Osteoblast (primary cell): ENCODE measurements around the gene LMAN1L. TPM values are rescaled to one million over a fixed set of nuclear protein-coding genes. Genes with fewer than 3 reads are reported as not detected.

Experiments
- DNase-seq: peaks from one replicate; pipeline ENCODE4 v3.0.0; 2011; ENCODE audit warnings: low spot score, mixed read lengths; ENCODE audit not compliant: insufficient read length; ENCODE audit errors: missing footprints
- H2AFZ ChIP-seq: 2 replicates; pipeline ENCODE4 v1.6.0; 2011; ENCODE audit warnings: mild to moderate bottlenecking, low read length
- H3K27ac ChIP-seq: 2 replicates; pipeline ENCODE4 v1.5.1; 2011; ENCODE audit warnings: mild to moderate bottlenecking, low read depth, low read length, moderate library complexity
- H3K27me3 ChIP-seq: 2 replicates; pipeline ENCODE4 v1.6.0; 2012; ENCODE audit warnings: mild to moderate bottlenecking, control low read depth, inconsistent platforms, low read length, moderate library complexity; ENCODE audit not compliant: insufficient read depth
- H3K36me3 ChIP-seq: 2 replicates; pipeline ENCODE4 v1.5.1; 2011; ENCODE audit warnings: mild to moderate bottlenecking, low read length, control low read depth, moderate library complexity; ENCODE audit not compliant: insufficient read depth
- H3K4me1 ChIP-seq: 2 replicates; pipeline ENCODE4 v1.5.1; 2011; ENCODE audit warnings: mild to moderate bottlenecking, low read length, control low read depth, moderate library complexity; ENCODE audit not compliant: insufficient read depth
- H3K4me2 ChIP-seq: 2 replicates; pipeline ENCODE4 v1.6.0; 2011; ENCODE audit warnings: mild to moderate bottlenecking, low read length; ENCODE audit not compliant: insufficient read depth
- H3K4me3 ChIP-seq: fragments of 200-600 bp; sonication (generic); 3 replicates; pipeline ENCODE4 v1.5.1; 2012; ENCODE audit warnings: mild to moderate bottlenecking, low read length, inconsistent platforms; ENCODE audit not compliant: insufficient read depth
- H3K79me2 ChIP-seq: 2 replicates; pipeline ENCODE4 v1.6.0; 2012; ENCODE audit warnings: mild to moderate bottlenecking, low read length, control low read depth, inconsistent platforms; ENCODE audit not compliant: insufficient read depth
- H3K9me3 ChIP-seq: 2 replicates; pipeline ENCODE4 v1.5.1; 2011; ENCODE audit warnings: low read depth, low read length, control low read depth
- H4K20me1 ChIP-seq: 2 replicates; pipeline ENCODE4 v1.6.0; 2012; ENCODE audit warnings: mild to moderate bottlenecking, low read length, control low read depth; ENCODE audit not compliant: insufficient read depth
- total RNA-seq: library from RNA; depleted of rRNA; stranded (reverse); fragments of >200 nt; gene quantifications from 2 replicates; pipeline ENCODE4 v1.2.3, GENCODE V29; 2012
- TF ChIP-seq, protein P1 (sequence below): IDR thresholded peaks from 2 replicates; pipeline ENCODE4 v1.5.1; 2011; ENCODE audit warnings: mild to moderate bottlenecking, low read depth, low read length, moderate library complexity; ENCODE audit errors: extremely low read depth

LMAN1L gene
- total RNA-seq, 1 donor = not detected

DNA sequence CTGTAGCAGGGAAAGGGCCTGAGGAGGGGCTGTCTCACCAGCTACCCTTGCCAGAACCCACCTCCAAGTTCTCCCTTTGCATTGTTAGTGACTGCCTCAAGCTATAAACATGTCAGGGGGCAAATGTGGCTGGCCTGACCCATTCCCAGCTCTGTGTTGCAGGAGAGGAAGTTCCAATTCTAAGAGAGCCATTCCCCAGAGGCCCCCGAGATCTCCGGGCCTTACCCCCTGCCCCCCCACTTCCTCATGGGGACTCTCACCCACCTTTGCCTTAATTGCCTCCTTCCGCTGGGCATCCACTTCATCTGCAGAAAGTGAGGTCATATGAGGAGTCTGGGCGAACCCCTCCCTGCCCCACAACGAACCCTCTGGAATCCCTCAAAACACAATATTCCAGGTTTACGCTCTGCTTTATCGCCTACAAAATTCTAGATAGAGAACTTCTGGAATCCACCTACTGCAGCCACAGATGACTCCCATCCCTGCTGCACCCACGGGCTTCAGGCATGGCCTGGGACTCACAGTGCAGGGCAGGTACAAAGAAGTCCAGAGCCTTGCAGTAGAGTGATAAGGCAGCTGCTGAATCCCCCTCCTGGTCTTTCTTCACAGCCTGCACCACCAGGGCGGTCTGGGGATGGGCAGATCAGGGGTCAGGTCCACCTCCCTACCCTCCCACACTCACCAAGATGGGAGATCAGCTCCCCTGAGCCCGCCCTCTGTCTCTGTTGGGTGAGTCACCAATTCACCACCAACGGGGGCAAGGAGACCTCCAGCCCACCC, 26.3 kb downstream of the LMAN1L start:
- Histone ChIP-seq H2AFZ (no peak overlapping the region), H3K9me3 (no peaks in the 10 kb centered on the region), H3K79me2 (peaks cover 9% of the 10 kb centered on the region), H3K4me2 (no peak overlapping the region), H4K20me1 (peaks cover 14% of the 10 kb centered on the region), H3K27ac (no peak overlapping the region), H3K4me3 (no peak overlapping the region), H3K4me1 (peaks cover 11% of the 10 kb centered on the region), H3K36me3 (peaks cover 3% of the 10 kb centered on the region), H3K27me3 (no peaks in the 10 kb centered on the region)
- TF ChIP-seq, protein P1, sequence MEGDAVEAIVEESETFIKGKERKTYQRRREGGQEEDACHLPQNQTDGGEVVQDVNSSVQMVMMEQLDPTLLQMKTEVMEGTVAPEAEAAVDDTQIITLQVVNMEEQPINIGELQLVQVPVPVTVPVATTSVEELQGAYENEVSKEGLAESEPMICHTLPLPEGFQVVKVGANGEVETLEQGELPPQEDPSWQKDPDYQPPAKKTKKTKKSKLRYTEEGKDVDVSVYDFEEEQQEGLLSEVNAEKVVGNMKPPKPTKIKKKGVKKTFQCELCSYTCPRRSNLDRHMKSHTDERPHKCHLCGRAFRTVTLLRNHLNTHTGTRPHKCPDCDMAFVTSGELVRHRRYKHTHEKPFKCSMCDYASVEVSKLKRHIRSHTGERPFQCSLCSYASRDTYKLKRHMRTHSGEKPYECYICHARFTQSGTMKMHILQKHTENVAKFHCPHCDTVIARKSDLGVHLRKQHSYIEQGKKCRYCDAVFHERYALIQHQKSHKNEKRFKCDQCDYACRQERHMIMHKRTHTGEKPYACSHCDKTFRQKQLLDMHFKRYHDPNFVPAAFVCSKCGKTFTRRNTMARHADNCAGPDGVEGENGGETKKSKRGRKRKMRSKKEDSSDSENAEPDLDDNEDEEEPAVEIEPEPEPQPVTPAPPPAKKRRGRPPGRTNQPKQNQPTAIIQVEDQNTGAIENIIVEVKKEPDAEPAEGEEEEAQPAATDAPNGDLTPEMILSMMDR = no peak
- DNase-seq = peak; percentile 69

DNA sequence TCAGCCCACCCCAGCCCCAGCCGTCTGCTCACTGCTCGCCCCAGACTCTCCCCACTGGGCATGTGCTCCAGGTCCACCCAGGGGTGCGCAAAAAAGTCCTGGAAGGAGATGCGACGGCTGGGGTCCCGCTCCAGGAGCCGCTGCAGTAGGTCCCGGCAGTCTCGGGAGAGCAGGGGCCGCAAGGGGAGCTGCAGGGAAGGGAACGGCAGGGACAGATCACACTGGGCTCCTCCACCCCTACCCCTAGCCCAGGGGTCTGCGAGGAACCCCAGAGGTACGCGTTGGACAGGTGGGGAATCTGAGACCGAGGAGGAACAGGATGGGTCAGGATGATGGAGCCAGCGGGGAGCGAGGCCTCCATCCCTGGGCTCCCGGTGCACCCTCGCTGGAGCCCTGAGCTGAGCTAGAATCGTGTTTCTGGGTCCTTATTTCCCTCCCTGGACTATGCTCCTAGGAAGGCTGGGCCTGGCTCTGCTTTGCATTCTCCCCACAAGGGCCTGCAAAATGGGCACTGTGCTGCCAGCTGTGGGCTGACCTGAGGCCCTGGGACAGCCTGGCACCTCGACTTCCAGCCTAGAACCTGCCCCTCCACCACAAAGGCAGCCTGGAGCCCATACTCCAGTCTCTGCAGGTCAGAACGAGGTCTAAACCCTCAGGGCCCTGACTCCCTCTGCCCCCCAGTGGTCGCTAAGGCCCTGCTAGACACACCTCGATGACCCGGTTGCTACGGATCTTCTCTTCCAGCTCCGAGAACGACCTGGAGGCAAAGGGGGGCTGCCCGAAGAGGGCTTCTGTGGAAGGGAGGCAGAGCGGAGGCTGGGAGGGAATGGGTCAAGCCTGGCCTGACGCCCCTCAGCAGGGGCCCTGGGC, 27.1 kb downstream of the LMAN1L start:
- Histone ChIP-seq H3K4me2 (no peak overlapping the region), H3K36me3 (peaks cover 3% of the 10 kb centered on the region), H3K4me1 (peaks cover 11% of the 10 kb centered on the region), H3K27ac (no peak overlapping the region), H2AFZ (no peak overlapping the region), H3K4me3 (no peak overlapping the region), H4K20me1 (peaks cover 14% of the 10 kb centered on the region), H3K79me2 (peaks cover 9% of the 10 kb centered on the region), H3K27me3 (no peaks in the 10 kb centered on the region), H3K9me3 (no peaks in the 10 kb centered on the region)
- TF ChIP-seq, protein P1 = no peak
- peak; percentile 76 for DNase-seq

DNA sequence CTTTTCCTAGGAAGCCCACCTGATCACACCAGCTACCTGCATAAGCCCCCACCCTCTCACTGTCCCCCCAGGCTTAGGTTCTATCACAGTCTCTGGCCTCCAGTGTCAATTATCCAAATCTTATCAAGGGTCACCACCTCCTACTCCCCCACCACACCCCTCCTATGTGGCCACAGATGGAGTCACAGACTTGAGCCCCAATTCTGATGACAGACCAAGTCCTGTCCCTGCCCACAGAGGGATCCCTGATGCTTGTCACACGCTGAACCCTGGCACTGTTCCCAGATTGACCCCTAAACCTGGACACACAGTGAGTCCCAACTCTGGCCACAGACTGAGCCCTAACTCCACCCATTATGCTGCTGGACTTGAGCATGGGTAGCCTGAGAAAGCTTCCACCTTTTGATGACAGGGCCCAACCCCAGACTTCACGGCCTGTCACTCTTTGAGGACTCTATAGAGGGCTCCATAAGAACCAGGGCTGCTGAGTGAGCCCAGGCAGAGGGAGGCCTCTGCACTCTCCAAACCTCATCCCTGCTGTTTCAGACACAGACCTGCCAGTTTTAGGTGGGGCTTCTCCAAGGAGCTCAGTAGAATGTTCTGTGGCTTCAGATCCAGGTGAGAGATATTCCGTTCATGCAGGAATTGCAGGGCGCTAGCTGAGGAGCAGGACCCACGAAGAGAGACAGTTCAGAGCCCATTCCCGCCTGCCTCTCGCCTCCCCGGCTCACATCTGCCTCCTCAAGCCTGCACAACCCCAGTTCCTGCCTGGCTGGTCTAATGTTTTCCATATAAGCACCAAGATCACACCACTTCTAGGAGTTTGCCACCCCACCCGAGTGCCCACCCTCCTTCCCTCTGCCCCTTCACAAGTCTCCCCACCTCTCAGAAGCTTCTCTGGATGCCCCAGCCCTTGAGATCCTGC, 28.5 kb downstream of the LMAN1L start:
- Histone ChIP-seq H3K27me3 (no peaks in the 10 kb centered on the region), H3K4me1 (peaks cover 11% of the 10 kb centered on the region), H4K20me1 (peaks cover 9% of the 10 kb centered on the region), H3K36me3 (peaks cover 2% of the 10 kb centered on the region), H3K4me2 (no peak overlapping the region), H3K4me3 (no peak overlapping the region), H2AFZ (no peak overlapping the region), H3K27ac (no peak overlapping the region), H3K79me2 (peaks cover 9% of the 10 kb centered on the region), H3K9me3 (no peaks in the 10 kb centered on the region)
- TF ChIP-seq, protein P1 = no peak
- DNase-seq = peak; percentile 72
